ENCODE data around the gene SCAF8.

The SCAF8 gene

GRCh38 chr6:154876486-154877280 is 143.5 kb downstream of the SCAF8 start:
- no peak for DNase-seq (ENCODE audit: low read depth)
- no peak overlapping the region for H3K4me3 ChIP-seq (replicated peaks; ENCODE audit: low read depth, low read length)
- TF ChIP-seq CTCF (IDR thresholded peaks at IDR 0.05; ENCODE audit: low read length, missing control alignments), result no peak

GRCh38 chr6:154878871-154879491 is 145.8 kb downstream of the SCAF8 start:
- no peak for TF ChIP-seq CTCF (IDR thresholded peaks at IDR 0.05; ENCODE audit: low read length, missing control alignments)
- DNase-seq (ENCODE audit: low read depth), result peak; percentile 4
- H3K4me3 ChIP-seq (replicated peaks; ENCODE audit: low read depth, low read length), result no peak overlapping the region

GRCh38 chr6:154882107-154882506 is 148.9 kb downstream of the SCAF8 start:
- peak; percentile 33 for DNase-seq (ENCODE audit: low read depth)

More at GRCh38 chr6:154882107-154882506, 148.9 kb downstream of the SCAF8 start:
- no peak overlapping the region for H3K4me3 ChIP-seq (replicated peaks; ENCODE audit: low read depth, low read length)
- TF ChIP-seq CTCF (IDR thresholded peaks at IDR 0.05; ENCODE audit: low read length, missing control alignments), result no peak
